HEK293T (cell line): ENCODE data around the gene TRIM47.

ENCODE experiments used
- SUZ12 ChIP-seq: fragments of 450-650 bp; IDR thresholded peaks from 2 replicates; pipeline ENCODE4 v1.6.1; 2016; ENCODE audit warnings: mild to moderate bottlenecking
- TARDBP ChIP-seq: fragments of 450-650 bp; IDR thresholded peaks from 2 replicates; pipeline ENCODE4 v1.6.1; 2016

GRCh38 chr17:75847614-75848522, 30.5 kb downstream of the TRIM47 start:
- TF ChIP-seq TARDBP, result no peak
- no peak for TF ChIP-seq SUZ12
